Activated CD4-positive, alpha-beta T cell treated with anti-CD3 and anti-CD28 coated beads for 24 hours (primary cell): ENCODE data around the gene TESK2.
A peak's percentile ranks its signal among the peaks of the same experiment; 100 is the strongest.
"Not testable (repeated sequence)": the region's sequence is repeated elsewhere in the genome, so short reads cannot be mapped to it uniquely, and the experiment has no call there.

ENCODE experiments used
- DNase-seq, 2 donors: peaks; one replicate each; pipeline ENCODE4 v3.0.0-alpha.2; 2020; ENCODE audit warnings: low read depth in 2 of 2

The TESK2 gene

GRCh38 chr1:45378184-45378583 lies 112.8 kb downstream of the TESK2 start:
- no peak for DNase-seq

DNA sequence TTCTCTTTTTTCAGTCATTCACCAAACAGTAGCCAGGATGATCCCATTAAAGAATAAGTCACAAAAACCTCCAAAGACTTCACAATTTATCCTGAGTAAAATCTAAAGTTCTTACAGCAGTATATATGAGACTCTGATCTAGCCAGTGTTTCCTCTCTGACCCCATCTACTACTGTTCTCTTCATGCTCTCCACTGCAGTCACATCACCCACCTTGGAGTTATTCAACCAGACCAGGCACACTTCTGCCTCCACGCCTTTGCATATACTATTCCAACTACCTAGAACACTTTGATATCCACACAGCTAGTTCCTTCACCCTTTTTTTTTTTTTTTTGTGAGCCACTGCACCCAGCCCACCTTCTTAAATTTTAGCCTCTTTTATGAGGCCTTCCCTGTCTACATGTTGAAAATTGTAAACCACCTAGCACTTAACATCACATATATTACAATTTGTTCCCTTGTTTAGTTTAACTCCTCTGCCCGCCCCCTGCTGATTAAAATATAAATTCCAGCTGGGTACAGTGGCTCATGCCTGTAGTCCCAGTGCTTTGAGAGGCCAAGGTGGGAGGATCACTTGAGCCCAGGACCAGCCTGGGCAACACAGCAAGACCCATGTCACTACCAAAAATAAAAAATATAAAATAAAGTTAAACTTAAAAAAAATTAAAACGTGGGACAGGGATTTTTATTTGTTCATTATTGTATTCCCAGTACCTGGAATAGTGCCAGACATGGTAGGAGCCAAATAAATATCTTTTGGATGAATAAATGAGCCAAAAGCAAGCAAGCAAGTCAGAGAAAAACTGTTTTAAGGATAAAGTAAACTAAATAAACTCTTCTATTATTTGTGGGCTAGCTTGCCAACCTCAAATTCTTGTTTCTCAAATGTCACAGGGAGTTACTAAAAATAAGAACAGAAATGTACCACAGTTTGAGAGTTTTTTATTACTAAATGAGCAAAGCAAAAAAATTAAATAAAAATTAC lies 115.6 kb downstream of the TESK2 start:
- DNase-seq, result no peak

GRCh38 chr1:45373573-45373972 lies 117.4 kb downstream of the TESK2 start:
- DNase-seq, result no peak

DNA sequence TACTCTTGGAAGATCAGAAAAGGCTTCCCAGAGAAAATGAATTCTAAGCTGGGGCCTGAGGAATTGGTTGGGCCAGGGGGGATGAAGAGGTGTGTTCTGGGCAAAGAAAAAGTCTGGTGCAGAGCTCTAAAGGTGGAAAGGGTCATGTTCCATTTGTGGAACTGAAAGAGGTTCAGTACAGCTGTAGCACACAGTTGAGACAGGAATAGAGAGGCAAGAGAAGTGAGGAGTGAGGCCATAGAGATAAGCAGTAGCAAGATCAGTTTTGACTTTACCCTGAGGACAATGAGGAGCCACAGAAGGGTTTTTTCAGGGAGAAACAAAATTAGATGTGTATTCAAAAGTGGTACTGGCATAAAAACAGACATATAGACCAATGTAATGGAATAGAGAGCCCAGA lies 120.4 kb downstream of the TESK2 start:
- no peak for DNase-seq

GRCh38 chr1:45365051-45365450 lies 125.9 kb downstream of the TESK2 start:
- no peak for DNase-seq

DNA sequence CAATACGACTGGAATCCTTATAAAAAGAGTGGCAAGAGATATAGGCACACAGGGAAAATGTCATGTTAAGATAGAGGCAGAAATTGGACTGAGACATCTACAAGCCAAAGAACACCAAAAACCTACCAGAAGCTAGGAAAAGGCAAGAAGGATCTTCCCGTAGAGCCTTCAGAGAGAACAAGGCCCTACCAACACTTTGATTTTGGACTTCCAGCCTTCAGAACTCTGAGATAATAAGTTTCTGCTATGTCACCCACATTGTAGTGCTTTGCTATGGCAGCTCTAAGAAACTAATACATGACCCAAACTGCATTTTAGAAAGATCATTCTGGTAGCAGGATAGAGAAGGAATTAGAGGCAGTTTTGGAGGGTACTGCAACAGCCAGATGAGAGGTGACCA lies 126.7 kb downstream of the TESK2 start:
- no peak for DNase-seq

DNA sequence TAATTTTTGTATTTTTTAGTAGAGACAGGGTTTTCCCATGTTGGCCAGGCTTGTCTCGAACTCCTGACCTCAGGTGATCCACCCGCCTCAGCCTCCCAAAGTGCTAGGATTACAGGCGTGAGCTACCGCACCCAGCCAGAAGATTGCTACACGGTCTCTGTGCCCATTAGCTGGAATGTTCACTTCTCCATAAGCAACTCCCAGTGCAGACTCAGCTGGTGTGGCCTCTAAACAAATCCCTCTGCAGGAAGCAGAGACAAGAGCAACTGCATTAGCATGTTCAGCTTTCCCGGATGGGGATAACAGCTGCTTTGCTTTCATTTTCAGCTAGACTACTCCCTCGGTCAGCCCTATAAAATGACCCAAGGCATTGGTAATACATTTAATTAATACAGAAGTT lies 130.0 kb downstream of the TESK2 start:
- DNase-seq, result not testable (repeated sequence)

- DNase-seq, result peak; percentile 29 to 32
Measured at GRCh38 chr1:45359882-45360513, 131.0 kb downstream of the TESK2 start.

- DNase-seq, result no peak
Measured at GRCh38 chr1:45356186-45356585, 134.8 kb downstream of the TESK2 start.

GRCh38 chr1:45355683-45356082 lies 135.3 kb downstream of the TESK2 start:
- no peak for DNase-seq

DNA sequence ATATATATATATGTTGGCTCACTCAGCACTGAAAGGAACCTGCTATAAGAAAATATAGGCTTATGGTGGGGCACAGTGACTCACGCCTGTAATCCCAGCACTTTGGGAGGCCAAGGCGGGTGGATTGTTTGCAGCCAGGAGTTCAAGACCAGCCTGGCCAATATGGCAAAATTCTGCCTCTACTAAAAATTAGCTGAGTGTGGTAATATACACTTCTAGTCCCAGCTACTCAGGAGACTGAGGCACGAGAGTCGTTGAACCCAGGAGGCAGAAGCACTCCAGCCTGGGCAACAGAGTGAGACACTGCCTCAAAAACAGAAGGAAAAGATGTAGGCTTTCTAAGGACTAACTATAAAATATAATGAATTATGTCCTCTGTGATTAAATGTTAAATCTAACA lies 136.1 kb downstream of the TESK2 start:
- DNase-seq, result no peak

DNA sequence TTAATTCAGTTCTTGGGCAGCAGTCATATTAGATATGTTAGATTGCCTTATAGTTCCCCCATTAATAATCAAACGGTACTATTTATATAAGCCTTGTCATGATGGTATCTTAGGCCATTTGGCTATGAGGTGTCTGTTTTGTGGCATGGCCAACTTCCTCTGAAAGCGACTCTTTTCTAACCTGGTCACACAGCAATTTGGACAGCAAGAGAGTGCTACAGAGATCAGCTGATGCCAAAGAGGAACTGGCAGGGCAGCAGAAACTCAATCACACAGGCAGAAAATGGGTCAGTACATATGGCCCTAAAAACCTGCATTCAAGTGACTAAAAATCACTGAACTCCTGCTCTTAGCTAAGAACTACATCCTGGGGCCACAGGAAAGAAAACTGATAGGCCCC lies 137.3 kb downstream of the TESK2 start:
- no peak for DNase-seq

DNA sequence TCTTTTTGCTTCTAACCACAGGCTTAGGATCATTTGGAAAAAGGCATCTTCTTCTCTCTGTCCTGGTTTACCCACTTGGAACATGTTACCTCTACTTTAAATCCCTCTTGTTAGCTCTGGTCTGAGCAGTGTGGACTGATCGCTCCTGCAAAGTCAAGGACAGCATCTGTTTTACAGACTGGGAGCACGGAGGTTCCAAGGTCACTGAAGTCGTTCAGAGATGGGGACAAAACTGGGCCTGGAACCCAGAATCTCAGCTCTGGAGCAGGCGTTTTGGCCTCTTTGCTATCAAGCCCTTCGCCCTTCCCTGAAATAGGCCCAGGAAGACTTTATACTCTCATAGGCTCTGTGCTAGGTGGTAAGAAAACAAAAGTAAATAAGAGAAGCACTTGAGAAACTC lies 139.5 kb downstream of the TESK2 start:
- DNase-seq, result no peak

GRCh38 chr1:45348966-45349677 lies 141.8 kb downstream of the TESK2 start:
- no peak for DNase-seq

- DNase-seq, result no peak
Measured at GRCh38 chr1:45348609-45348965, 142.4 kb downstream of the TESK2 start.

DNA sequence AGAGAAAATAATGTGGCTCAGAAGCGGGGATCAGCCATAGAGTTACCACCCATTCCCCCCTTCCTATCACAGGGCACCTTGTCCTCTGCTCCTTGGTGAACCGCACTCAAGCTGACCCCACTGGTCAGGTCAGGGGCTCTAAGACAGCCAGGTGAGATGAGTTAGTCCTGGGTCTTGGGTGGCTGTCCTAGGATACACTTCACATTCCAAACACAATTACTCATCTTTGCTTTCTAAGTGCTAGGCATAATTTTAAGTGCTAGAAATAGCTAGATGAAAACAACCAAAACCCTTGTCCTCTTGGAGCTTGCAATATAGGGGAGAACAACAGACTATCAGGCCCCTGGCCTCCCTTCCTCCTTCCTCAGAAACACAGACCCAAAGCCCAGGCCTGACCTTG lies 142.9 kb downstream of the TESK2 start:
- DNase-seq, result no peak

DNA sequence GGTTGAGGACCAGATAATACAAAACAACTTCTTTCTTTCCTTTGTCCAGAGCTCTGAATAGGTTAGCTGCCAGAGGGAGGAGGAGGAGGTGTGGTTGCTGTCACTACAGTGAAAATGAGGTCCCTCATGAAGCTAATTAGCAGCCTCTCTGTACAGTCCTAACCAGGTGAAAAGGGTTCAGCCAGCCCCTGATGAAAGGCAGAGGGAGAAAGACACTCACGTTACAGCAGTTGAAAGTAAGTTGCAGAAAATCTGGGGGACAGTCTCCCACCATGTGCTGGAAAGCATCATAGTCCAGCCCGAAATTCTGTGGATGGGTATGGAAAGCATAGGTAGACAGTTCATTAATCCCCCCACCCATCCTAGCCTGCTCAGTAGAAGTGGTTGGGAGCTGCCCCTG lies 144.5 kb downstream of the TESK2 start:
- DNase-seq, result no peak

DNA sequence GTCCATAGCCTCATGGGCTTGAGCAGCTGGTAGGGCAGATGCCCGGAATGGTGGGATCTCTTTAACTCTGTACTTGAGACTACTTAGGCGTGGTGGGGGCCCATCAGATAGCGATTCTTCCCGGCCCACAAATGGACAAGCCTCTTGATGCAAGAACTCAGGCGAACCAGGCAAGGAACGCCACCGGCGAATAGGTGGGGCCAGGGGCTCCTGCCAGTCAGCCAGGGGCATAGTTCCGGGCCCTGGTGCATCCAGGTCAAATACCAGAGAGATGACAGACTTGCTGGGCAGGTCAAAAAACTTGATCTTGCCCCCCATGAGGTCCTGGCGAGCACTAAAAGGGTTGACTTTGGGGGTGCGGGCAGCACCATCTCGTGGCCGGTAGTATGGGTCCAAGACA lies 145.9 kb downstream of the TESK2 start:
- DNase-seq, result no peak

GRCh38 chr1:45344499-45344898 lies 146.5 kb downstream of the TESK2 start:
- DNase-seq, result no peak

- no peak for DNase-seq
Measured at GRCh38 chr1:45340816-45341466, 150.0 kb downstream of the TESK2 start.

GRCh38 chr1:45339789-45340558 lies 151.0 kb downstream of the TESK2 start, which contains the start of the genes MUTYH and TOE1:
MUTYH (minus strand) TSS chr1:45340440; CDS start chr1:45334505, 5,935 bp downstream.
TOE1 (plus strand) TSS chr1:45340170; CDS start chr1:45340253, 83 bp downstream.
- DNase-seq, result peak; percentile 88 to 98
